K562 (cell line): Measurements from ENCODE around the gene PHC3. TPM values are rescaled to one million over a fixed set of nuclear protein-coding genes. Genes with fewer than 3 reads are reported as not detected.
A peak's percentile ranks its signal among the peaks of the same experiment; 100 is the strongest.

Source experiments
- ARID1B ChIP-seq: fragments of 450-650 bp; IDR thresholded peaks from 2 replicates; pipeline ENCODE4 v1.6.1; 2016; ENCODE audit warnings: antibody characterized with exemption, mild to moderate bottlenecking, inconsistent platforms
- DPF2 ChIP-seq: fragments of 450-650 bp; IDR thresholded peaks from 2 replicates; pipeline ENCODE4 v1.6.1; 2016
- ELF2 ChIP-seq: fragments of 250-450 bp; sonication (Bioruptor Pico); IDR thresholded peaks from 2 replicates; pipeline ENCODE4 v1.5.0; 2021; ENCODE audit warnings: mild to moderate bottlenecking
- NUFIP1 ChIP-seq: fragments of 450-650 bp; IDR thresholded peaks from 2 replicates; pipeline ENCODE4 v1.6.1; 2018; ENCODE audit not compliant: partially characterized antibody
- PHB ChIP-seq: fragments of 250-450 bp; sonication (Bioruptor Pico); IDR thresholded peaks from 2 replicates; pipeline ENCODE4 v1.5.0; 2021
- POLR2A ChIP-seq: fragments of 450-650 bp; conservative IDR thresholded peaks from 2 replicates; pipeline ENCODE4 v1.6.1; 2016
- RNF2 ChIP-seq: sonication (generic); IDR thresholded peaks from 2 replicates; pipeline ENCODE4 v1.6.1; 2016
- TBP ChIP-seq: optimal IDR thresholded peaks from 2 replicates; pipeline ENCODE3; 2011; ENCODE audit warnings: low read depth, low read length, improper control_type of control experiment
- TCF7L2 ChIP-seq: fragments of 150-350 bp; IDR thresholded peaks from 2 replicates; pipeline ENCODE4 v1.6.1; 2016; ENCODE audit warnings: low read depth, mild to moderate bottlenecking, low read length, moderate library complexity
- THRA ChIP-seq: fragments of 450-650 bp; IDR thresholded peaks from 2 replicates; pipeline ENCODE4 v1.6.1; 2017; ENCODE audit warnings: mild to moderate bottlenecking, moderate library complexity
- ZFPM2 ChIP-seq: fragments of 250-450 bp; sonication (Bioruptor Pico); IDR thresholded peaks from 2 replicates; pipeline ENCODE4 v1.5.1; 2022; ENCODE audit warnings: mild to moderate bottlenecking
- ZKSCAN8 ChIP-seq: fragments of 200-800 bp; sonication (Bioruptor generic); IDR thresholded peaks from 2 replicates; pipeline ENCODE4 v1.6.1; 2016; ENCODE audit warnings: missing genetic modification characterization, missing compliant biosample characterization
- ZNF785 ChIP-seq: fragments of 250-450 bp; sonication (Bioruptor Pico); IDR thresholded peaks from 2 replicates; pipeline ENCODE4 v1.4.0; 2020; ENCODE audit warnings: mild to moderate bottlenecking
- polyA plus RNA-seq, 8 experiments: library from polyadenylated mRNA; depleted of rRNA in 4 of 8; stranded (reverse) in 5 of 8; unstranded in 3 of 8; fragments of >200 nt; fragmentation: Nextera tagmentation in 2 of 8; fragmentation: Illumina TruSeq in 1 of 8; extraction: Ambion mirVana in 2 of 8; extraction: Trizol in 1 of 8; gene quantifications; 2 replicates each; pipeline versions ENCODE4 v1.2.1 to v1.2.3, GENCODE V29; 2011 to 2014; ENCODE audit warnings: inconsistent platforms in 1 of 8, missing spikeins in 1 of 8
- total RNA-seq, 7 experiments: library from RNA; depleted of rRNA in 6 of 7; stranded (reverse); fragments of >200 nt in 6 of 7; fragmentation: Illumina TruSeq in 2 of 7; extraction: Trizol in 2 of 7; gene quantifications; 2 replicates each; pipeline versions ENCODE4 v1.2.1 to v1.2.3, GENCODE V29; 2011 to 2021; ENCODE audit warnings: low replicate concordance in 1 of 7
- TF ChIP-seq, protein P1 (sequence below), 2 experiments: IDR thresholded peaks in 1 of 2; conservative IDR thresholded peaks in 1 of 2; 2 replicates each; pipeline ENCODE4 v1.6.1; 2016; ENCODE audit warnings: low read depth in 2 of 2, mild to moderate bottlenecking in 1 of 2, missing compliant biosample characterization in 1 of 2, missing genetic modification characterization in 1 of 2, moderate library complexity in 1 of 2
- TF ChIP-seq, protein P2 (sequence below): conservative IDR thresholded peaks from 2 replicates; pipeline ENCODE4 v1.6.1; 2011; ENCODE audit warnings: low read depth, mild to moderate bottlenecking, low read length; ENCODE audit not compliant: control insufficient read depth
- TF ChIP-seq, protein P3 (sequence below): sonication (generic); formaldehyde crosslinking; IDR thresholded peaks from 2 replicates; pipeline ENCODE4 v1.8.0; 2023; ENCODE audit warnings: mild to moderate bottlenecking, missing genetic modification reagents
- TF ChIP-seq, protein P4 (sequence below): fragments of 450-650 bp; IDR thresholded peaks from 2 replicates; pipeline ENCODE4 v1.6.1; 2014; ENCODE audit warnings: low read depth, mild to moderate bottlenecking, moderate library complexity, borderline replicate concordance

The PHC3 gene
- total and polyA plus RNA-seq, 9 of the 15 experiments (the other 6 are each of a cell fraction or from before 2014, with no cell fraction given) = 3.1 to 21.6 (median 10.5) TPM

DNA sequence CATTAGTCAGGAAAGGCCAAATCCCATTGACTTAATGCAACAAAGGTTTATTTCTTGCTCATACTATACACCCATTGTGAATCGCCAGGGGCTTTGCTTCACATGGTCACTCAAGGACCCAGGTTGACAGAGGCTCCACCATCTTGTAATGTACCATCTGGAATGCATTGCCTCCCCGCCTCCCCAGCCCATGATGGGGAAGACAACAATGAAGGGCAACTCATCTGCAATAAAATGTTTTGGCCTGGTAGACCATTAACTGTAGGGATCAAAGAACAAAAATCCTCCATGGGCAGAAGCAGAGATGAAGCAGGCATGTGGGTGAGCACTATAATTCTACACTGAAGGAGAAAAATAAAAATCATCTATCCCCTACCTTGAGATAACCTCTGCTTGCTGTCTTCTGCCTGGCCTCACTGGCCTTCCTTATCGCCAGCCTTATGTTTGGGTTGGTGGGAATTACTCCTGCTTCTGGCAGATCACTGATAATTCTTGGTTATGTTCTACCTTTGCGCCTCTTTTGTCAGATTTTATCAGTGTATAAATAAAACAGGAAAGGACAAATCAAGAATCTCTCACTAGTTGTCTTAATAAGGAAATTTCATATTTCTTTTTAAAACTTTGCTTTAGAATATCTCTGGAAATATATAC is 106.0 kb downstream of the PHC3 start (continued):
- TF ChIP-seq ZFPM2 (CRISPR knock-in tag) = no peak
- no peak for TF ChIP-seq PHB (CRISPR knock-in tag)
- TF ChIP-seq, protein P1, sequence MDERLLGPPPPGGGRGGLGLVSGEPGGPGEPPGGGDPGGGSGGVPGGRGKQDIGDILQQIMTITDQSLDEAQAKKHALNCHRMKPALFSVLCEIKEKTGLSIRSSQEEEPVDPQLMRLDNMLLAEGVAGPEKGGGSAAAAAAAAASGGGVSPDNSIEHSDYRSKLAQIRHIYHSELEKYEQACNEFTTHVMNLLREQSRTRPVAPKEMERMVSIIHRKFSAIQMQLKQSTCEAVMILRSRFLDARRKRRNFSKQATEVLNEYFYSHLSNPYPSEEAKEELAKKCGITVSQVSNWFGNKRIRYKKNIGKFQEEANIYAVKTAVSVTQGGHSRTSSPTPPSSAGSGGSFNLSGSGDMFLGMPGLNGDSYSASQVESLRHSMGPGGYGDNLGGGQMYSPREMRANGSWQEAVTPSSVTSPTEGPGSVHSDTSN (CRISPR knock-in tag; IDR thresholded peaks at IDR 0.05; ENCODE audit: low read depth) = no peak
- TF ChIP-seq, protein P1 (tag; conservative IDR thresholded peaks at IDR 0.05; ENCODE audit: low read depth) = no peak
- peak; percentile 28; the same call in 1 of the 2 replicates for TF ChIP-seq DPF2
- TF ChIP-seq ZKSCAN8 (CRISPR knock-in tag) = no peak
- TF ChIP-seq, protein P2, sequence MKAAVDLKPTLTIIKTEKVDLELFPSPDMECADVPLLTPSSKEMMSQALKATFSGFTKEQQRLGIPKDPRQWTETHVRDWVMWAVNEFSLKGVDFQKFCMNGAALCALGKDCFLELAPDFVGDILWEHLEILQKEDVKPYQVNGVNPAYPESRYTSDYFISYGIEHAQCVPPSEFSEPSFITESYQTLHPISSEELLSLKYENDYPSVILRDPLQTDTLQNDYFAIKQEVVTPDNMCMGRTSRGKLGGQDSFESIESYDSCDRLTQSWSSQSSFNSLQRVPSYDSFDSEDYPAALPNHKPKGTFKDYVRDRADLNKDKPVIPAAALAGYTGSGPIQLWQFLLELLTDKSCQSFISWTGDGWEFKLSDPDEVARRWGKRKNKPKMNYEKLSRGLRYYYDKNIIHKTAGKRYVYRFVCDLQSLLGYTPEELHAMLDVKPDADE = no peak
- no peak for TF ChIP-seq POLR2A
- TF ChIP-seq TBP = no peak
- no peak for TF ChIP-seq ELF2 (CRISPR knock-in tag)
- TF ChIP-seq THRA = no peak
- TF ChIP-seq, protein P3, sequence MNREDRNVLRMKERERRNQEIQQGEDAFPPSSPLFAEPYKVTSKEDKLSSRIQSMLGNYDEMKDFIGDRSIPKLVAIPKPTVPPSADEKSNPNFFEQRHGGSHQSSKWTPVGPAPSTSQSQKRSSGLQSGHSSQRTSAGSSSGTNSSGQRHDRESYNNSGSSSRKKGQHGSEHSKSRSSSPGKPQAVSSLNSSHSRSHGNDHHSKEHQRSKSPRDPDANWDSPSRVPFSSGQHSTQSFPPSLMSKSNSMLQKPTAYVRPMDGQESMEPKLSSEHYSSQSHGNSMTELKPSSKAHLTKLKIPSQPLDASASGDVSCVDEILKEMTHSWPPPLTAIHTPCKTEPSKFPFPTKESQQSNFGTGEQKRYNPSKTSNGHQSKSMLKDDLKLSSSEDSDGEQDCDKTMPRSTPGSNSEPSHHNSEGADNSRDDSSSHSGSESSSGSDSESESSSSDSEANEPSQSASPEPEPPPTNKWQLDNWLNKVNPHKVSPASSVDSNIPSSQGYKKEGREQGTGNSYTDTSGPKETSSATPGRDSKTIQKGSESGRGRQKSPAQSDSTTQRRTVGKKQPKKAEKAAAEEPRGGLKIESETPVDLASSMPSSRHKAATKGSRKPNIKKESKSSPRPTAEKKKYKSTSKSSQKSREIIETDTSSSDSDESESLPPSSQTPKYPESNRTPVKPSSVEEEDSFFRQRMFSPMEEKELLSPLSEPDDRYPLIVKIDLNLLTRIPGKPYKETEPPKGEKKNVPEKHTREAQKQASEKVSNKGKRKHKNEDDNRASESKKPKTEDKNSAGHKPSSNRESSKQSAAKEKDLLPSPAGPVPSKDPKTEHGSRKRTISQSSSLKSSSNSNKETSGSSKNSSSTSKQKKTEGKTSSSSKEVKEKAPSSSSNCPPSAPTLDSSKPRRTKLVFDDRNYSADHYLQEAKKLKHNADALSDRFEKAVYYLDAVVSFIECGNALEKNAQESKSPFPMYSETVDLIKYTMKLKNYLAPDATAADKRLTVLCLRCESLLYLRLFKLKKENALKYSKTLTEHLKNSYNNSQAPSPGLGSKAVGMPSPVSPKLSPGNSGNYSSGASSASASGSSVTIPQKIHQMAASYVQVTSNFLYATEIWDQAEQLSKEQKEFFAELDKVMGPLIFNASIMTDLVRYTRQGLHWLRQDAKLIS = no peak
- peak; percentile 66 for TF ChIP-seq ARID1B
- TF ChIP-seq, protein P4, sequence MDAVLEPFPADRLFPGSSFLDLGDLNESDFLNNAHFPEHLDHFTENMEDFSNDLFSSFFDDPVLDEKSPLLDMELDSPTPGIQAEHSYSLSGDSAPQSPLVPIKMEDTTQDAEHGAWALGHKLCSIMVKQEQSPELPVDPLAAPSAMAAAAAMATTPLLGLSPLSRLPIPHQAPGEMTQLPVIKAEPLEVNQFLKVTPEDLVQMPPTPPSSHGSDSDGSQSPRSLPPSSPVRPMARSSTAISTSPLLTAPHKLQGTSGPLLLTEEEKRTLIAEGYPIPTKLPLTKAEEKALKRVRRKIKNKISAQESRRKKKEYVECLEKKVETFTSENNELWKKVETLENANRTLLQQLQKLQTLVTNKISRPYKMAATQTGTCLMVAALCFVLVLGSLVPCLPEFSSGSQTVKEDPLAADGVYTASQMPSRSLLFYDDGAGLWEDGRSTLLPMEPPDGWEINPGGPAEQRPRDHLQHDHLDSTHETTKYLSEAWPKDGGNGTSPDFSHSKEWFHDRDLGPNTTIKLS = no peak
- no peak for TF ChIP-seq ZNF785 (CRISPR knock-in tag)
- no peak for TF ChIP-seq NUFIP1
- no peak for TF ChIP-seq RNF2
- TF ChIP-seq TCF7L2 = no peak
